HG02642 (cell line): ENCODE data around the gene MBP.

Experiments
- ATAC-seq: cut with Tn5 transposase; IDR thresholded peaks from one replicate; pipeline ENCODE4 v1.9.1; 2021; ENCODE audit warnings: mild to moderate bottlenecking; ENCODE audit not compliant: unreplicated experiment, poor library complexity

MBP gene

DNA sequence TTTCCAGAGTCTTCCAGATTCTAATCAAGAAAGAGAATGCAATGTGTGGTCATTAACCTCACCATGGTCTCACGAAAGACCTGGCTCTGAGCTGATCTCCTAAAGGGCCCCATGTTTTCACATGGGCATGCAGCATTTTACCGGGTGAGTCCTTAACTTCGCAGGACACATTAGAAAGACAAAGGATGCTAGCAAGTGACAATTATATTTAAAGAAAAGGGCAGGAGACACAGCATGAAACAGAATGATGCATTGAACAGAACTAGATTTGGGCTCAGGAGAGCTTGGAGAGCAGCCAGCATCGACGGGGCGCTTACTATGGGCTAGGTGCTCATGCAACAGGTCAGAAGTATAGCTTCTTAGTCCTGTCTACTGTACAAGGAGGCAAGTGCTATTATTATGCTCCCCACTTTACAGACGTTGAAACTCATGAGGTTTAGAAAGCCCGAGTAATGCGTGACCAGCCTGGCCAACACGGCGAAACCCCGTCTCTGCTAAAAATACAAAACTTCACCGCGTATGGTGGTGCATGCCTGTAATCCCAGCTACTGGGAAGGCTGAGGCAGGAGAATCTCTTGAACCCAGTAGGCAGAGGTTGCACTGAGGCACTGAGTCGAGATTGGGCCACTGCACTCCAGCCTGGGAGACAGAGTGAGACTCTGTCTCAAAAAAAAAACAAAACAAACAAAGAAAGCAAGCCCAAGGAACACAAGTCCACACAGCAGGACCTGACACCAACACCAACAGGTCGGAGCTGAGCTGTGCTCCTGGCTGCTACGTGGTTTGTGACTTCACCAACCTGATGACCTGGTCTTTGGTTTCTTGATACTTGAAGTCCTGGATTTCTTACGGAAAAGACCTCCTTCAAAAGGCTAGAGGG, 16.1 kb downstream of the MBP start:
- ATAC-seq, result no peak

GRCh38 chr18:77115192-77115953, 17.2 kb downstream of the MBP start:
- ATAC-seq, result peak; percentile 5

DNA sequence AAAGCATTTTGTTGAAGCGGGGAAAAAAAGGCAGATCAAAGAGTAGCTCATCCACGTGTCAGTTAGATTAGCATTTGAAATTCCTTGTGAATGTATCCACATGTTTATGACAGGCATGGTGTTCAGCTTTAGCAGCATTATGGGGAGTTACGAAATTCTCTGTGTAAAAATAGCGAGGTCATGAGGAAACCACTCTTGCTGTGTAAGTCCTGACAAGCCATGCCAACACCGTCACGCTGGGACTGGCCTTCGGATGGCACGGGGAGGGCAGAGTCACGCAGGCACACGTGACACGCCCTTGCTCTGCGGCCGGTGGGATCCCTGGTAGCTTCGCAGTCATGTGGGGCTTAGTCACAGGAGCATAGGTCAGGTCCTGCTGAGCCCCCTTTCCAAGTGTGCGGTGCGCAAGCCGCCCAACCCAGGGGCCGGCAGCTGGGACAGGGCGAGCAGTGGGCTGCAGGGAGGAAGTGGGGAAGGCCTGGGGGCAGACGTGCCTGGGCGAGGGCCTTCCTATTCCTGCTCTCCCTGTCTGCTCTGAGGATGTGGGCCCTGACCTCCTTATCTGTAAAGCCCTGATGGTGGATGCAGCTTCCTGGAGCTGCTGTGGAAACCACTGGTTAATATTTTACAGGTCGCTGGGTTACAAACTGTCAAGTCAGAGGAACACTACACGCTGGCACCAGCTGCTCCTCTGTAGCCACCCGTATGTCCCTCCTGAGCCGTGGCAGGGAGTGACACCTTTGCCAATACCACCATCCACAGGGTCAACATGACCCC, 18.0 kb downstream of the MBP start:
- peak; percentile 91 for ATAC-seq

DNA sequence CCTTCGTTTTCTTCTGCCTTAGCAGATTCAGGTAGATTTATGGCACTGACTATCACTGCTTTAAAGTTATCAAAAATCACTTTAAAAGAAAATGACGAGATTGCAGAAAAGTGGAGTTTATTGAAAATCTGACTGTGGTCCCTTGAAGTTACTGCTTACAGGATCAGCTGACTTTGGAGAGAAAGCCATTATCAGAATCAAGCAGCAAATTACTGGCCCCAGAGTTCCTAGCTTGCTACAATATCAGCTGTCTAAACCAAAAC, 18.5 kb downstream of the MBP start:
- ATAC-seq, result no peak

DNA sequence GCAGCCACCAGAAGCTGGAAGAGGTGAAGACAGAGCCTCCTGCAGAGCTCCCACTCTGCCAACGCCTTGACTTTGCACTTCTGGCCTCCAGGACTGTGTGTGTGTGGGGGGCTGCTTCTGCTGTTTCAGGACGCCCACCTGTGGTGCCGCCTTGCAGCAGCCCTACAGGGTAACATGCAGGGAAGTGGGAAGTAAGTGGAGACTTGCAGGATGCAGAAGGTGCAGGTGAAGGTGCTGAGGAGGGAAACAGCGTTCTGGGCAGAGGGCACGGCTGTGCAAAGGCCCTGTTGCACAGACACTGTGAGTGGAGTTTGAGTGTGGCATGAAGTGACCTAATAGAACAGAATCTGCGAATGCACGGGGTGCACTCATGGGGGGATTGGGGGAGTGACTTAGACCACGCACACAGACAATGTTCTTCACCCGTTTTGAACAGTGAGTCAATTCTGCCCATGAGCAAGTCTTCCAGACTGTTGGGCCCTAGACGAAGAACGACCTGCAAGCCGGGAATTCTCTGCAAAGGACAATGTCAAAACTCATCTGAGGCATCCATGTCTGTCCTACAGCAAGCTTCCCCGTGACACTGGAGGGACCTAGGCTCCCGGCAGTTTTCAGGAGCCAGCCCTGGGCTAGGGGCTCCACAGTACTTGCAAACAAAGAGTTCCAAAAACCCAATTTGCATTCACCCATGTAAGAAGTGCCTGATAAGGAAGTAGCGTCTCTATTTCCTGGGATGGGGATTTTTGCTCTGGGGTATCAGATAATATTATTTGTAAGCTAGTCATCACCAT, 19.0 kb downstream of the MBP start:
- no peak for ATAC-seq

DNA sequence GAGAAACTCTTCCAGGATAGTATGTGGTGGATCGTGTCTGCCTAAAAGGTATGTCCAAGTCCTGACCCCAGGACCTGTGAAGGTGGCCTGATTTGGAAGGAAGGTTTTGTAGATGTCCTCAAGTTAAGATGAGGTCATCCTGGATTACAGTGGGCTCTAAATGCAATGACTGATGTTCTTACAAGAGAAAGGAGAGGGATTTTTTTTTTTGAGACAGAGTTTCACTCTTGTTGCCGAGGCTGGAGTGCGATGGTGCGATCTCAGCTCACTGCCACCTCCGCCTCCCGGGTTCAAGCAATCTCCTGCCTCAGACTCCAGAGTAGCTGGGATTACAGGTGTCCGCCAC, 19.9 kb downstream of the MBP start:
- ATAC-seq, result no peak

GRCh38 chr18:77111951-77112746, 20.4 kb downstream of the MBP start:
- ATAC-seq, result no peak

- no peak for ATAC-seq
Measured at GRCh38 chr18:77111449-77111848, 21.1 kb downstream of the MBP start.

DNA sequence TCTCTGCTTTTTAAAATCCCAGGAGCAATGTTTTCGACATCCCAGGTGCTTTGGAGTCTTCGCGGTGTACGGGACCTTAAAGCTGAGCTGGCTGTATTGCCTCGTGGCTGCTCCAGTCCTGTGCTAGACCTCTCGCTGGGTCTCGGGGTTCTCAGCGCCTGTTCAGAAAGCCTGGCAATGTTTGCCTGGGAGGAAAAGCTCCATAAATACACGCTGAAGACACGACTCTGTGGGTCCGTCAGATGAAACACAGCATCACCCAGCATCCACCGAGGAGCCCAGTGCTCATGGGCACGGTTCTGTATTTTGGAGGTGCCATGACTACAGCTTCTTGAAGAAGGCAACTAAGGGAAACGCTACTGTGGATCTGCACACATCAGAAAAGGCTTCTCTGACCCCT, 21.6 kb downstream of the MBP start:
- no peak for ATAC-seq

GRCh38 chr18:77110400-77110799, 22.2 kb downstream of the MBP start:
- ATAC-seq, result no peak

DNA sequence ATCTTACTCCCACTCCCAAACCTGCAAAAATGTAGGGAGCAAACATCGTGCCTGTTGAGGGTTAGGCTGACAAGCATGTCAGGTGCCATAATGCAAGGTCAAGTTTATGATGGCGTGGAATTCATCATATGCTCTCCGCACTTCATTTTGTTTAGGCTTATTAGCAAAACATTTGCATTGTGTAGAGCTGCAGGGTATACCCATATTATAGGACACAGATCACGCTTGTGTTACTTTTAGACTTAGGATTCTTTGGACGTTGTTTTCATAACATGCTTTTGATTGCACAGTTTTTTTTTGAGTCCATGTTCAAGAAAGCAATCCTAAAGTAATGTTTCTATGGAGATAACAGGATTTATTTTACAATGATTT, 22.9 kb downstream of the MBP start:
- no peak for ATAC-seq

DNA sequence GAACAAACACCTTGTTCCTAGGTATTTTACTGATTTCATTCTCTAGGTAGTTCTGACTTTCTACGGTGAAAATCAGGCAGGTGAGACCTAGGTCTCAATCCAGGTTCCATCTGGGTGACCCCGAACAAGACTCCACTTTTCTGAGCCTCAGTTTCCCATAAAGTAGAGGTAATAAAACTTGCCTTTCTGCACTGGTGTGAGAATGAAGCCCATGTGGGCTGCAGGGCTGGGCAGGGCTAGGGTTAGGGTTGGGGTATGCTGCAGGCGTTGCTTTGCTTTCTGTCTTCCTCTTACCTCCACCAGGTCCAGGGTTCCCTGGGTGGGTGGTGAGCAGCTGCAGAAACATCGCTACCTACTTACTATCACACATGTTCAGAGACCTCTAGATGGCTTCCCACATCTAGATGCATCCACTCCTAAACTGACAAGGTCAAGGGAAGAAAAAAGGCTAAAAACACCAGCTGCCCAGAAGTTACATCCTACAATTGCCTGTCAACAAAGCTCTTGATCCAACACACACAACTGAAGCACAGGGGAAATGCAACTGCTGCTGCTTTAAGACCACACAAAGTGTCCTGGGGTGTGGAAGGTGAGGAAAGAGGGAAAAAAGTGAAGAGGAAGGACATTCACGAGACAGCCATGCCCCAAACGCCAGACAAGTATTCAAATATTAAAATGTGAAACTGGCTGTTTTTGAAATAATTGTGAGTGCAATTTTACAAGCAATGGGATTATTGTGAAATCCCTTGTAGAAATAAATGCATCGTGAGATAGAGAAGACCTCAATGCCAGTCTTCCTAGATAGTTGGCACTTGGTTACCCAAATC, 23.5 kb downstream of the MBP start:
- ATAC-seq, result no peak

DNA sequence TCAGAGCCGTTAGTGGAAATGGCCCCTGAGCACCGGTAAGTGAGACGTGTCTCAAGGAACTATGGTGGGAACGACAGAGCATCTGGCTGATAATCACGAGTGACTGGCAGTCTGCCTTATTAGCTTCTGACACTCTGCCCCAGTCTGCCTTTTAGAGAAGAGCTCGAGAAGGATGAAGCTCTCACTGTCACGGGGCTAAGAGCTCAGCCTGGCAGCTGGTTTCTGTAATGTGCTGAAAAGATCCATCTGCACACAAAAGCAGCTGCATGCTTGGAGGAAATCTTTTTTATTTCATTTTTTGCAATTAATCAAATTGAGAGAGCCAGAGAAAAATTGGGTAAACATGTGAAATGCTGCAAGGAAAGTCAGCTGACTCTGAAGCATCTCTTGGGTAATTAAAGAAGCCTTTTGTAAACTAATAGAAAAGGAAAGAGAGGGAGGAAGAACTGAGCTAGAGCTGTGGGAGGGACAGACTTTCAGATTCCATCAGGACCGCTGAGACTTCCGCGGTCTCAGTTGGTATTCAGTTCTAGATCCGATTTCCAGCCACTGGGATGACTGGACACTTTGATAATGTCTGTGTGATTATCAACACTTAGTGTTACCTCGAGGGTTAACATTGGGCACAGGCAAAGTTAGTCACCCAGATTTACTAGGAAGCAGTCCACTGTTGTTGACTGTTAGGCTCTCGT, 24.4 kb downstream of the MBP start:
- peak; percentile 59 for ATAC-seq

DNA sequence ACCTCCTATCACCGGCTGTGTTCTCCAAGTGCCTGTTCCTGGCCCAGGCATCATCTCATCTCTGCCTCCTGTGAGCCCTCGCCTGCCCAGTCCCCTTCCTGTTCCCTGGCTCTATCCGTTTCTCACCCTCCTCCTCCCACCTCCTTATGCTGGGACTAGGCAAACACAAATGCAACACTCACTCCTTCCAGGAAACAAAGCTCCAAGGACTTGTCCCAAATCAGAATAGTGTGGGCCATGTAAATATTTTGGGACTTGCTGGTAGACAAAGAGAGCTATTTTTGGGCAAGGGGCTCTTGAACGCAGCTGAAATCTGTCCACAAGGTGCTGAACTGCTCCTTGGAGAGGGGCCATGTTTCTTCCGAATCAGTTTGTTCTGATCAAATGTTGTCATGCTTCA, 25.3 kb downstream of the MBP start:
- ATAC-seq, result no peak

- ATAC-seq, result no peak
Measured at GRCh38 chr18:77106331-77106730, 26.3 kb downstream of the MBP start.

- ATAC-seq, result no peak
Measured at GRCh38 chr18:77105680-77106079, 26.9 kb downstream of the MBP start.

DNA sequence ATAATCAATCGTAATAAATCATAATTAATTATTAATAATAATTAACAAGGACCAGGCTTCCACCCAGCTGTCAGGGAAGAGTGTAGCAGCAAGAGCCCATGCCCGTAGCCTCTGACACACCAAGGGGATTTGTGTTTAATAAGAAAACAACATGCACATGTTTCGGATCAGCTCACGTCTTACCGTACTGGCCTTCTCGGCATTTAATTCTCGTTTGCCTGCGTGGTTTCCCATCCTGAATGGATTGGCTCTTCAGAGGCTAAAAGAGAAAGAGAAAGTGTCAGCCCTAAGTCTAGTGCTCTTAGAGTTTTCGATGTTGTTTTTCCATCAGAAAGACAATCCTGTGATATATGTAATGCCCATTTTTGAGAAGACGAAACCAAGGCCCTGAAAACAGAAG, 27.6 kb downstream of the MBP start:
- ATAC-seq, result no peak

DNA sequence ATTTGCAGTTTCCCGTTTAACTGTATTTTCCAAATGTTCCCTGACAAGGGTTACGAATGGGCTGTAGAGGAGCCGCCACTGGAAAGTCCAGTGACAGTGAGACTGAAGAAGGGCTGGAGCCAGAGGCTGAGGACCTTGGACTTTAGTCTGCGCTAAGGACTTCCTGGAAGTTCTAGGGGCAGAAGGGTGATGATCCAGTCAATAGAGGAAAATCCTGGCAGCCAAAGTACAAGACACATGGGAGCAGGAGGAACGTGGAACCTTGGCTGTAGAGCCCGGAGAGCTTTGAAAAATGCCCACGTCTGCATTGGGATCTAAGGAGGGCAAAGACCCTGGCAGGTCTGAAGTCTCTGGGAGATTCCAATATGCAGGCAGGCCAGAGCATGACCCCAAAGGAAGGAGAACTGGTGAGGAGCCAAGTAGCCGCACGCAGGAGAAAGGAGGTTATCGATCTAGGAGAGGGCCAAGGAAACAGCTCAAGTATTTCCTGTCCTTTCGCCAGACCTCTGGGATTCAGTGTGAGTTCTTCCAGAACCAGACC, 28.5 kb downstream of the MBP start:
- ATAC-seq, result no peak
